GM18907 (cell line): ENCODE data around the gene SLC16A14.

Experiments used
- ATAC-seq: cut with Tn5 transposase; IDR thresholded peaks from one replicate; pipeline ENCODE4 v1.9.1; 2021; ENCODE audit warnings: mild to moderate bottlenecking, moderate library complexity; ENCODE audit not compliant: unreplicated experiment

The SLC16A14 gene

DNA sequence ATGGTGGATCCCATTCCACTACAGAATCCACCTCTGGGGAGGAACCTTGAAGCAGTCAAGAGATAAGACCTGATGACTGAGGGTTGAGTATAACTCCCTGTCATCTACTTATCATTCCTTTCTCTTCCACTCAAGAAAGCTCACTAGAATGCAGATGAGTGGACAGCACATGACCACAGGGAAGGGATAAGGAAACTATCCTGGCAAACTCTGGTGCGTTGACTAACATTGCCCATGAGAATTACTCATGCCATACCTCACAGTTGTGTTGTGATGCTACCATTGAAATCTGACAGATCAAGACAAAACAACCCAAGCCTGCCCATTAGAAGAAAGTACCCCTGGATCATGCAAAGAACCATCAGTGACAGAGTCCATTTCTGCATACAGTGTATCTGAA, 26.5 kb downstream of the SLC16A14 start:
- no peak for ATAC-seq

DNA sequence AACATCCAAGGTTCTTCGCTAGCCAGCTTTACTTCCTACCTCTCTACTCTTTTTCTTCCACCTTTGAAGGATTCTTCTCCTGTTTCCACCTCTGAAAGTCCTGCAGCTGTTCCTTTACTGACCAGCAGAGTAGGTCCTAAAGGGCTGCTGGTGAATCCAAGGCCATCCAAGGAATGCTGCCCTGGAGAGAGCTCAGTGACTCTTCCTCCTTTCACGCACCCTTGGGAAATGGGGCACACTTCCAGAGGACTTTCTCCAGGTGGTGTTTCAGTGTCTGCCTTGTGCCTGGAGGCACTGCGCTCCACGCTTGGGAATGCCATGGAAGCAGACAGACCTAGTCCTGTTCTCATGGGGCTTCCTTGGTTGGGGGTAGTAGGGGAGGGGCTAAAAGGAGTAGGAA, 45.4 kb downstream of the SLC16A14 start:
- ATAC-seq, result no peak

DNA sequence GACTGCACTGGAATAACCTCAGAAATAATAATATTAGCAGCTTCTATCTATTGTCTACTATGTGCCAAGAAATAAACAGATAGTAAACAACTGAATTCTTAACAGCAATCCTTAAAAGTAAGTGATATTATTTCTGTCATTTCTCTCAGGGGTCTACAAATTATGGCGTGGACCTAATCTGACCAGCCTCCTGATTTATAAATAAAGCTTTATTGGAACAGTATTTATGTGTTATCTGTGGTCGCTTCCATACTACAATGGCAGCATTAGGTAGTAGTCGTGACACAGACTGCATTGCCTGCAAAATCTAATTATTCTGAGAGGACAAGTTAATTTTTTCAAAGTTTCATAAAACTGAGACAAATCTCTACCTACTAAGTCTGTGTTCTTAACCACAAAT, 49.0 kb downstream of the SLC16A14 start:
- no peak for ATAC-seq

DNA sequence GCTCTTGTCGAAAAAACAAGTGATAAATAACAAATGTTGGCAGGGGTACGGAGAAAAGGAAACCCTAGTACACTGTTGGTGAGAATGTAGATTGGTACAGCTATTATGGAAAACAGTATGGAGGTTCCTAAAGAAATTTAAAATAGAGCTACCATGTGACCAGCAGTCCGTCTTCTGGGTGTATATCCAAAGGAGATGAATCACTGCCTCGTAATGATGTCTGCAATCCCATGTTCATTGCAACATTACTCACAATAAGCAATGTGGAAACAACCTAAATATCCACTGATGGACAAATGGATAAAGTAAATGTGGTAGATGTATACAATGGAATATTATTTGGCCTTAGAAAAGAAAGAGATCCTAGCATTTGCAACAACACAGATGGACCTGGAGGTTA, 50.6 kb downstream of the SLC16A14 start:
- ATAC-seq, result no peak

DNA sequence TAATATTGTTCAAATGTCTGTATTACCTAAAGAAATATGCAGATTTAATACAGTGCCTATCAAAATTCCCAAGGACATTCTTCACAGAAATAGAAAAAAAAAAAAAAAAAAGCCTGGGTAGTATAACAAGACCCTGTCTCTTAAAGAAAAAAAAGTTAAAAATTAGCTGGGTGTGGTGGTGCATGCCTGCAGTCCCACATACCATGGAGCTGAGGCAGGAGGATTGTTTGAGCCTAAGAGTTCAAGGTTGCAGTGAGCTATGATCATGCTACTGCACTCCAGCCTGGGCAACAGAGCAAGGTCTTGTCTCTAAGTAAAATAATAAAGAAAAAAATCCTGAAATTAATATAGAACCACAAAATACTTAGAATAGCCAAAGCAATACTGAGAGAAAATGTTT, 51.9 kb downstream of the SLC16A14 start:
- no peak for ATAC-seq

DNA sequence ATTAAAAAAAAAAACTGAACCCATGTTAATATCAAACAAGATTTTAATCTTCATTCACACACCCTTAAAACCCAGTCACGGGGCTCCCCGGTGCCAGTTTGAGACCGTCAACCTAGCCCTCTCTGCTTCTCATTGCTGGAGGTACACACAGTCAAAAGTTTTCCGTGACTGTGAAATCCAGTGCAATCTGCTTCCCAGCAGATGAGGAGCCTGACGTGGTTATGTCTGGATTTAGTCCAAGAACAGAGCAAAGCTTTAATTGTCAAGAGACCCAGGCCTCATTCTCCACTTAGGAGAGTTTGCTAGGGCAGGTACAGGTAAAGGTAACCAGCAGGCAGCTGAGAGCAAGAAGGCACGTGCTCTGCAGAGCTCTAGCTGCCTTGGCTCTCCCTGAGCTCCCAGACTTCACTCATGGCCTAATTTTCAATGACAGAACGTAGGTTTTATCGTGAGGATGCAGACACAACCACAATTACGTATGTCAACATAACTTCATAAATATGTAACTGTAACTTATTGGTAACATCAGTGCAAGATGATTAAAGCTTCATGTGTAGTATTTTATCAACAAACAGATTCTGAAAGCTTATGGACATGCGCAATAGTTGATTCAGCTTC, 56.3 kb downstream of the SLC16A14 start:
- ATAC-seq, result no peak

DNA sequence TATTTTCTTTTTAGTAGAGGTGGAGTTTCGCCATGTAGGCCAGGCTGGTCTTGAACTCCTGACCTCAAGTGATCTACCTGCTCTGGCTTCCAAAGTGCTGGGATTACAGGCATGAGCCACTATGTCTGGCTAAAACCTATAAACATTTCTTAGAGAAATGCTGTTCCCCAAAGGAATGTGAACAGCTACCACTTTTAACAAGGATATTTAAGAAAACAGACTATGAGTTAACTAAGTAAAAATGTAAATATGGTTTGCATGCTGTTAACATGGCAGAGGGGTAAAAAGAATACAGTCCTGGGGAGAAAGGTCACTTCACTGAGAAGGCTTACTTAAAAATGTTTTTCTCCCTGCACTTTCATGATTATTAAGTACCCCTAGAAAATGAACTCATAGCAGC, 57.1 kb downstream of the SLC16A14 start:
- no peak for ATAC-seq

DNA sequence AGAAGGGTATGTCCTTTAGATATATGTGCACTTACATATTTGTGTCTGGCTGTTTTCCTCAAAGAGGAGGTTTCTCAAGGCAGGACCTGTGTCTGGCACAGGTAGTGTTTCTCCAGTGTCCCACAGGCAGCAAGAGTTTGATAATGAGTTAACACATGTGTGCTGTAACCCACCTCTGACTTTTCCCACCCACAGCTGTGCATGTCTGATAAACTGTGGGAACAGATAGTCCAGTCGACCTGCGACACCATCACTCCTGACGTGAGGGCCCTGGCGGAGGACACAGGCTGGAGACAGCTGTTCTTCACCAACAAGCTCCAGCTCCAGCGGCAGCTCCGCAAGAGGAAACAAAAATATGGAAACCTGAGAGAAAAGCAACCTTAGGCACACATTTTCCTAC, 58.2 kb downstream of the SLC16A14 start:
- ATAC-seq, result no peak

DNA sequence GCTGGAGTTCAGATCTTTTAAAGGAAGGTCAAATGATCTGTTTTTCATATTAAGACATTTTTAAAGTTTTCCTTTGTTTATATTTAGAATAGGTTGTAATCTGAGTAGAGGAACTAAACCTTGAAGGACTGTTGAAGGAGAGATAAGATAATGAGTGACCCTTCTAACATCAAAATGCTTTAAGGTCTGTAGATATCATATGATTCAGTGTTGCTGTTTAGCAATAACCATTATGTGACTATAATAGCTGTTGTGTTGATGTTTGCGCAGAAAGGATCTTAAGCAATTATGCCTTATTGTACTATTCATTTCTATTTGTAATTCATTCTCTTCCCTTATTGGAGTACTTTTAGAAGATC, 60.0 kb downstream of the SLC16A14 start:
- no peak for ATAC-seq

DNA sequence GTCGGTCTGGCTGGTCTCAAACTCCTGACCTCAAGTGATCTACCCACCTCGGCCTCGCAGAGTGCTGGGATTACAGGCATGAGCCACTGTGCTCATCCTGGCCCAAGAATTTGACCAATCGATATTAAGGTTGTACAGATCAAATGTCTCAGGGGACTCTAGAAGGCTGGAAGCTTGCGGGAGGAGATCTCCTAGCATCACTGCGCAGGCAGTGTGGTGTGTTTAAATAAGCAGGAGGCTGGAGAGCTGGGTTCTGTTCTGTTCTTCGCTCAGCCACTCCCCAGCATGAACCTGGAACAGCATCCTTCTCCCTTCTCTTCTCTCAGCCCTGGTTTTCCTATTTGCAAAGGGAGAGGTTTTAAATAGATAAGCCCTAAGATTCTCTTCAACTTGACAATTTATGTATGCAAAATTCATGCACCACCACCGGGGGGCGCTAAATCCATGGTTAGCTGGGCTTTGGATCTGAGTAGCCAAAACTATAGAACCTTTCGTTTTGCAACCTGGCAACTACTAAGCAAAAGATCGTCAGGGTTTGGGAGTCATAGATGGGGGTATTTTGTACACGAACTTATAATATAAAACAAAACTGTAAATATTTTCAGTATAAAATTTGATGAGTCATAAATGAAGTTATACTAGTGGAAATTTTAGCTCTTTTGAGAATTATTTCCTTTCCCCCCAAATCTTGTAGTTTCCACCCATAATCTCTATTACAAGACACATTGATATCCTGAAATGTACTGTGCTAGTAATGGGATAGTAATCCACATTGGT, 60.6 kb downstream of the SLC16A14 start:
- ATAC-seq, result no peak

DNA sequence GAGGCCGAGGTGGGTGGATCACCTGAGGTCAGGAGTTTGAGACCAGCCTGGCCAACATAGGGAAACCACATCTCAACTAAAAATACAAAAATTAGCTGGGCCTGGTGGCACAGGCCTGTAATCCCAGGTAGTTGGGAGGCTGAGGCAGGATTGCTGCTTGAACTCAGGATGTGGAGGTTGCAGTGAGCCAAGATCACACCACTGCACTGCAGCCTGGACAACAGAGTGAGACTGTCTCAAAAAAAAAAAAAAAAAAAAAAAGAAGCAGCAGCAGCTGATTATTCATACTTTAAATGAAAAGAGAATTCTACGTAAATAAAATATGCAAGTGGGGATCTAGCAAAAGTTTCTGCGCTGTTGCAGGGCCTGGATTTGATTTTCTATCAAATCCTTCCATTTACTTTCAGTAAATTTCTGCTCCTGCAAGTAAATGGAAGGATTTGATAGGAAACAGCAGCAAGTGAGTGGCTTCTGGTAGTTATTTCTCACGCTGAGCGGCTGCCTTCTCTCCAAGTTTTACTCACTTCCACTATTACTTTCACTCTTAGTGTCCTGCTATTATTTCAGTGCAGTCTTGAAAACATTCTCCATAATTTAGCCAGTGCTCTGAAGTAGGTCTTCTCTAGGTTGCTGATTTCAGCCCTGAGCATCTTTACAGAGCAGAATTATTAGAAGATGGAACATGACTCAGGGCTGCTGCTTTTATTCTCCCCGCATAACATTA, 68.4 kb downstream of the SLC16A14 start:
- peak; percentile 93 for ATAC-seq

DNA sequence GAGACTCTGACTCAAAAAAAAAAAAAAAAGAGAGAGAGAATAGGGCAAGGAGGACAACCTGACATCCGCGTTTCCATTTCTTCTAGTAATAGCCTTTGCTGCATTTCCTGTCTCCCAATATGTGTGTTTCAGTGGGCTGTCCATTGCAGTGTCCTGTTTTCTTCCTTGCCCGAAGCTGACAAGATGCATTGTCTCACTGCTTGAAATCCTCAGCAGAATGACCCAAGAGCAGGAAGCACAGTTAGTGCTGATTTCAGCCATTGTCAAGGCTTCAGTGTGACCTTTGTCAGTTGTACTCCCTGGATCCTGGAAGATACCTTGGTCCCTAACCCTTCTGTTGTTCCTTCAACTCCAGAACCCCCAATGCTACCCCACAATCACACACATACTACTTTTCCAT, 71.2 kb downstream of the SLC16A14 start:
- ATAC-seq, result no peak

DNA sequence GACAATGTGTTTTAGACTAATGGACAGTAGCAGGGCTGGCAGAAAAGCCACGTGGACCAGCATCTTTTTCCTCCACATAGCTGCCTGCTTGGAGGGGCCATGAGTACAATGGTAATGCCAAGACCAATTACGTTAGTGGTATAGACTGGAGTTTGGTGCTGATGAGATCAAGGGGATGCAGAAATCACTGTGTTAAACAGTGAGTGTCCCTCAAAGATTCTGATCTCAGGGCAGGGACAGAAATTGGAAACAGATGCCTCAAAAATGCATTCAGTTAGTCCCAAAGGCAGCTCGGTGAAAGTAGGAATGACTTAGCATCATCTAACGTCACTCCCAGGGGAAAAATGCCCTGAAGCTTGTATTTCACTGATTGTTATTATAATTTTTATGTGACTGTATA, 72.4 kb downstream of the SLC16A14 start:
- ATAC-seq, result no peak

DNA sequence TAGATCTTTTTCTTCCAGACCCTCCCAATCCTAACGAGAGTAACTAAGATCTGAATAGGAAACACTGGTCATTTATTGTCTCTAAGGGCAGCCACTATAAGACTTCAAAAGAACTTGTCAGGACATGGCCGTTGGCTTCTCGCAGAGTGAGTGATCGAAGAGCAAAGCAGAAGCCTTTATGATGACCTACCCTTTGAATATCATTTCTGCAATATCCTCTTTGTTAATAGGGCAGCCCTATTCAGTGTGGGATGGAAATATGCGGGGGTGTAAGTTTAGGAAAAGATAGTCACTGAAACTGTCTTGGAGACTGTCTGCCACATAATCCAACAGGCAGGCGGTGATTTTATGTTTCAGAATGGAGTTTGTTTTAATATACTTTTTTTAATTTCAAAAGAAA, 75.5 kb downstream of the SLC16A14 start:
- ATAC-seq, result no peak
